Neural progenitor cell (in vitro differentiated cells): ENCODE measurements around the gene SF3A1. TPM values are rescaled to one million over a fixed set of nuclear protein-coding genes. Genes with fewer than 3 reads are reported as not detected.

Experiments used
- DNase-seq: peaks from one replicate; pipeline ENCODE4 v3.0.0-alpha.2; 2016; ENCODE audit warnings: low spot score
- H2AFZ ChIP-seq: fragments of 200-600 bp; sonication (generic); replicated peaks from 2 replicates; pipeline ENCODE4 v1.6.1; 2016; ENCODE audit warnings: antibody characterized with exemption
- H3F3A ChIP-seq: fragments of 200-600 bp; sonication (generic); 2 replicates; pipeline ENCODE4 v1.6.1; 2016; ENCODE audit warnings: antibody characterized with exemption, low read depth
- H3K27ac ChIP-seq: fragments of 200-600 bp; sonication (generic); 2 replicates; pipeline ENCODE4 v1.5.1; 2016; ENCODE audit warnings: mild to moderate bottlenecking
- H3K27me3 ChIP-seq: fragments of 200-600 bp; sonication (generic); 2 replicates; pipeline ENCODE4 v1.6.1; 2016; ENCODE audit warnings: mild to moderate bottlenecking, moderate library complexity
- H3K36me3 ChIP-seq: fragments of 200-600 bp; sonication (generic); 2 replicates; pipeline ENCODE4 v1.5.1; 2016
- H3K4me1 ChIP-seq: fragments of 200-600 bp; sonication (generic); 2 replicates; pipeline ENCODE4 v1.6.1; 2016; ENCODE audit warnings: mixed run types
- H3K4me2 ChIP-seq: fragments of 200-600 bp; sonication (generic); 2 replicates; pipeline ENCODE4 v1.6.1; 2016
- H3K4me3 ChIP-seq: fragments of 200-600 bp; sonication (generic); 2 replicates; pipeline ENCODE4 v1.5.1; 2016
- H3K79me2 ChIP-seq: fragments of 200-600 bp; sonication (generic); 2 replicates; pipeline ENCODE4 v1.6.1; 2016; ENCODE audit warnings: low read depth
- H3K9ac ChIP-seq: fragments of 200-600 bp; sonication (generic); 2 replicates; pipeline ENCODE4 v1.6.1; 2016
- H3K9me3 ChIP-seq: fragments of 200-600 bp; sonication (generic); 2 replicates; pipeline ENCODE4 v1.5.1; 2016; ENCODE audit warnings: low read depth
- H4K20me1 ChIP-seq: fragments of 200-600 bp; sonication (generic); 2 replicates; pipeline ENCODE4 v1.6.1; 2016; ENCODE audit warnings: low read depth
- H3K27ac Mint-ChIP-seq: 3 replicates; pipeline ENCODE4 v1.8.0; 2021; ENCODE audit warnings: mixed read lengths
- H3K27me3 Mint-ChIP-seq: 2 replicates; pipeline ENCODE4 v1.8.0; 2022; ENCODE audit warnings: low read depth, mild to moderate bottlenecking, inconsistent platforms, moderate library complexity, mixed read lengths; ENCODE audit not compliant: insufficient read depth
- H3K36me3 Mint-ChIP-seq: 3 replicates; pipeline ENCODE4 v1.8.0; 2021; ENCODE audit warnings: mixed read lengths
- H3K4me1 Mint-ChIP-seq: 3 replicates; pipeline ENCODE4 v1.8.0; 2021; ENCODE audit warnings: mixed read lengths
- H3K4me3 Mint-ChIP-seq: 3 replicates; pipeline ENCODE4 v1.8.0; 2021; ENCODE audit warnings: mild to moderate bottlenecking, moderate library complexity, mixed read lengths
- H3K9me3 Mint-ChIP-seq: 3 replicates; pipeline ENCODE4 v1.8.0; 2020; ENCODE audit warnings: mixed read lengths
- EZH2 ChIP-seq: fragments of 200-600 bp; sonication (generic); IDR thresholded peaks from 2 replicates; pipeline ENCODE4 v1.6.1; 2017; ENCODE audit warnings: antibody characterized with exemption, mild to moderate bottlenecking, moderate library complexity
- EZH2phosphoT487 ChIP-seq: fragments of 200-600 bp; sonication (generic); IDR thresholded peaks from 2 replicates; pipeline ENCODE4 v1.6.1; 2017; ENCODE audit warnings: antibody characterized with exemption
- total RNA-seq: library from RNA; depleted of rRNA; stranded (reverse); fragments of >200 nt; gene quantifications from 2 replicates; pipeline ENCODE4 v1.2.3, GENCODE V29; 2015; ENCODE audit warnings: low replicate concordance
- TF ChIP-seq, protein P1 (sequence below): fragments of 200-600 bp; sonication (generic); IDR thresholded peaks from 2 replicates; pipeline ENCODE4 v1.5.1; 2017; ENCODE audit warnings: antibody characterized with exemption, mild to moderate bottlenecking

SF3A1 gene
- total RNA-seq, 1 donor from 2014 or later: 29.2 TPM

DNA sequence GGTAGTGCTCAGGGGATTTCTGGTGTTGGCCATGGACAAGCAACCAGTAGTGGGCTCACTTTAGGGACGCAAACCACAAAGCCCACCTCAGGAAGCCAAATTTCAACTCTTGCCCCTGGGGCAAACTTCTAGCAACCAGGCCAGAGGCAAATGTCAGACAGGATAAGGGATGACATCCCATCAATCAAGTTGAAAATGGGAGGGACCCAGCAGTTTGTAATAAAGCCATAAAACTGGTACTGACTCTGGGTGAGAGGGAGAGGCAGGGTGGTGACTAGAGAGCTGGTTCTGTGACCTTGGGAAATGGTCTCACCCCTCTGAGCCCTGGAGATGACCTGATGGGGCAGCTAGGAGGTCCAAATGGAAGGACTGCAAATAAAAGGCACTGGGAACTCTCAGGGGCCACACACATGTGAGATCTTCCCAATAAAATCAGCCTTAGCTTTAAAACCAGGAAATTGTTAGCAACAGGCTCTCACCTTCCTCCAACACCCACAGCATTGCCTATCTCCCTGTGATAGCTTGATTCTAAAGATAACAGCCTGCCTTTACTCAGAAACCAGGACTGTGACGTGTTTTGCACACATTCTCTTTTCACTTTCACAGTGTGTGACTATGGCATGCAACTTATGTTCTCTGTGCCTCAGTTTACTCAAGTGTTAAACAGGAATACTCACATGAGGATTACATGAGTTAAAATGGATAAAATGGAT is 23.5 kb downstream of the SF3A1 start:
- Histone ChIP-seq H2AFZ (no peak overlapping the region), H3K4me2 (no peak overlapping the region), H3K4me3 (no peak overlapping the region), H3K27me3 (no peaks in the 10 kb centered on the region), H3K36me3 (no peaks in the 10 kb centered on the region), H3F3A (peaks cover 4% of the 10 kb centered on the region), H3K9ac (no peak overlapping the region), H3K4me1 (no peaks in the 10 kb centered on the region), H3K9me3 (no peaks in the 10 kb centered on the region), H4K20me1 (peaks cover 3% of the 10 kb centered on the region), H3K79me2 (no peaks in the 10 kb centered on the region), H3K27ac (no peak overlapping the region)
- no peak for DNase-seq
- Mint-ChIP-seq H3K4me1 (no peaks in the 10 kb centered on the region), H3K27me3 (no peaks in the 10 kb centered on the region), H3K4me3 (no peak overlapping the region), H3K27ac (no peak overlapping the region), H3K36me3 (peaks cover 26% of the 10 kb centered on the region), H3K9me3 (no peaks in the 10 kb centered on the region)
- no peak for TF ChIP-seq EZH2phosphoT487
- TF ChIP-seq, protein P1, sequence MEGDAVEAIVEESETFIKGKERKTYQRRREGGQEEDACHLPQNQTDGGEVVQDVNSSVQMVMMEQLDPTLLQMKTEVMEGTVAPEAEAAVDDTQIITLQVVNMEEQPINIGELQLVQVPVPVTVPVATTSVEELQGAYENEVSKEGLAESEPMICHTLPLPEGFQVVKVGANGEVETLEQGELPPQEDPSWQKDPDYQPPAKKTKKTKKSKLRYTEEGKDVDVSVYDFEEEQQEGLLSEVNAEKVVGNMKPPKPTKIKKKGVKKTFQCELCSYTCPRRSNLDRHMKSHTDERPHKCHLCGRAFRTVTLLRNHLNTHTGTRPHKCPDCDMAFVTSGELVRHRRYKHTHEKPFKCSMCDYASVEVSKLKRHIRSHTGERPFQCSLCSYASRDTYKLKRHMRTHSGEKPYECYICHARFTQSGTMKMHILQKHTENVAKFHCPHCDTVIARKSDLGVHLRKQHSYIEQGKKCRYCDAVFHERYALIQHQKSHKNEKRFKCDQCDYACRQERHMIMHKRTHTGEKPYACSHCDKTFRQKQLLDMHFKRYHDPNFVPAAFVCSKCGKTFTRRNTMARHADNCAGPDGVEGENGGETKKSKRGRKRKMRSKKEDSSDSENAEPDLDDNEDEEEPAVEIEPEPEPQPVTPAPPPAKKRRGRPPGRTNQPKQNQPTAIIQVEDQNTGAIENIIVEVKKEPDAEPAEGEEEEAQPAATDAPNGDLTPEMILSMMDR: no peak
- TF ChIP-seq EZH2: no peak

DNA sequence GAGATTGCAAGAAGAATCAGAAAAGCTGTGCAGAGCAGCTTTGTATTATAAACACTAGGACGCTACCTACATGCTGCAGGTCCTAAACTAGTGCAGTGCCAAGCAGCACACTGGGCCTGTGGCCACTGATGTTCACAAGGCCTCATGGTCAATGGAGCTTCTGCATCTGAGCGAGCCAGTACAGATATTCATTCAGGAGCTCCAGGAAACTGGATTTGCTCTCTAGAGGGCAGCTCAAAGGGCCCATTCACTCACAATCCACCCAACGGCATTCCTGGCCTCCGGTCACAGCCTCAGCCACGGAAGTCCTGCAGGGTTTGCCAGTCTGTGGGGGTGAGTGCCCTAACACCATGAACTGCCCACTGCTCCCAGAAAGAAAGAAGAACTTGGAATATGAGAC is 24.1 kb downstream of the SF3A1 start:
- no peak for TF ChIP-seq EZH2phosphoT487
- TF ChIP-seq EZH2: no peak
- TF ChIP-seq, protein P1: no peak
- Histone ChIP-seq H4K20me1 (peaks cover 3% of the 10 kb centered on the region), H3K9me3 (no peaks in the 10 kb centered on the region), H2AFZ (no peak overlapping the region), H3K27ac (no peak overlapping the region), H3K4me3 (no peak overlapping the region), H3F3A (peaks cover 5% of the 10 kb centered on the region), H3K27me3 (no peaks in the 10 kb centered on the region), H3K4me1 (no peaks in the 10 kb centered on the region), H3K4me2 (no peak overlapping the region), H3K9ac (no peak overlapping the region), H3K79me2 (no peaks in the 10 kb centered on the region), H3K36me3 (no peaks in the 10 kb centered on the region)
- H3K36me3 Mint-ChIP-seq: peaks cover 21% of the 10 kb centered on the region
- no peak overlapping the region for H3K4me3 Mint-ChIP-seq
- no peak overlapping the region for H3K27ac Mint-ChIP-seq
- no peaks in the 10 kb centered on the region for H3K4me1 Mint-ChIP-seq
- H3K27me3 Mint-ChIP-seq: no peaks in the 10 kb centered on the region
- DNase-seq: no peak
- no peaks in the 10 kb centered on the region for H3K9me3 Mint-ChIP-seq

DNA sequence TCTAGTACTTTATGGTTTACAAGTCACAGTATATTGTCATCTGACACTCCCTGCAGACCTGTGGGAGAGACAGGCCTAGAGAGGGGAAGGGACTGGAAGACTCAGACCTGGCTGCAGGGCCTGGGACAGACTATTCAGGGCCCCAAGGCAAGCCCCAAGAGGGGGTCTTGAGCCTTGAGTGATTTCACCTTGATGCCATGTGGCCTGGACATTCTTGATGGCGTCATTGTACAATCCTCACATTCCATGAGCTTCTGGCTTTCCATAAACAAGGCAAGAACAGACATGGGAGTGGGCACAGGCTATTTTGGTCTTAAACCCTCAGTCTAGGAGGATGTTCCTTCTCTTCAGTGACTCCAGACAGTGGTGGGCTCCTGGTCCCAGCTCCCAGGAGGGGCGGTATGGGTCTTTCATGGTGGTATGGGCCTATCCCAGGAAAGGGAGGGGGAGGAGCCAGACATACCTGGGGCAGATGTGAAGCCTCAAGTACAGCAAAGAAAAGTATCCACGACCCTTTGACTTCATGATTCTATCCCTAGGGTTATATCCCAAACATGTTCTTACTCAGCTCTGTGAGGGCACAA is 28.1 kb downstream of the SF3A1 start:
- Mint-ChIP-seq H3K9me3 (no peaks in the 10 kb centered on the region), H3K4me1 (peaks cover 19% of the 10 kb centered on the region), H3K27me3 (no peaks in the 10 kb centered on the region), H3K4me3 (no peak overlapping the region), H3K27ac (no peak overlapping the region), H3K36me3 (peaks cover 6% of the 10 kb centered on the region)
- DNase-seq: no peak
- H3F3A ChIP-seq: peaks cover 11% of the 10 kb centered on the region
- TF ChIP-seq EZH2 (no peak), EZH2phosphoT487 (no peak)
- TF ChIP-seq, protein P1: no peak
- H3K4me2 ChIP-seq: no peak overlapping the region
- H2AFZ ChIP-seq: no peak overlapping the region
- H3K79me2 ChIP-seq: no peaks in the 10 kb centered on the region
- H3K36me3 ChIP-seq: no peaks in the 10 kb centered on the region
- H4K20me1 ChIP-seq: peaks cover 17% of the 10 kb centered on the region
- no peak overlapping the region for H3K4me3 ChIP-seq
- H3K9me3 ChIP-seq: no peaks in the 10 kb centered on the region
- H3K4me1 ChIP-seq: peaks cover 14% of the 10 kb centered on the region
- H3K27ac ChIP-seq: no peak overlapping the region
- H3K9ac ChIP-seq: no peak overlapping the region
- H3K27me3 ChIP-seq: no peaks in the 10 kb centered on the region
